ENCODE data around the gene PAPPA. TPM values are rescaled to one million over a fixed set of nuclear protein-coding genes. Genes with fewer than 3 reads are reported as not detected.

The PAPPA gene
- total RNA-seq, 4 donors from 2014 or later = 2.1 to 5.0 (median 3.7) TPM

DNA sequence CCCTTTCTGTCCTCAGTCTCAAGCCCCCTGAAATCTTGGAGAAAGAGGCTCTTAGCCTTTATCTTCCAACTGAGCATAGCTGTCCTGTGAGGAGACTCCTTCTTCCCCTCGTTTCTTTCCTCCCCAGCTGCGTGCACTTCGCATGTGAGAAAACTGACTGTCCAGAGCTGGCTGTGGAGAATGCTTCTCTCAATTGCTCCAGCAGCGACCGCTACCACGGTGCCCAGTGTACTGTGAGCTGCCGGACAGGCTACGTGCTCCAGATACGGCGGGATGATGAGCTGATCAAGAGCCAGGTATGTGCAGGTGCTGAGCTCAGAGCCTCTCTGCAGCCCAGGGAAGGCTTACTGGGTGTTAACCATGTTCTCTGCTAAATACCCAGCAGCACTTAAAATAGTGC lies 190.8 kb downstream of the PAPPA start:
- Histone ChIP-seq H3K4me1 (peaks cover 0 to 5% (median 2%) of the 10 kb centered on the region in 4 donors), H3K36me3 (no peaks in the 10 kb centered on the region), H3K27me3 (no peaks in the 10 kb centered on the region), H3K4me3 (no peak overlapping the region), H3K9me3 (no peaks in the 10 kb centered on the region), H3K27ac (replicated peaks in 1 of 4) (no peak overlapping the region)
- intact Hi-C loops (cut with DNase I) = no loop called here
- TF ChIP-seq EP300 (IDR thresholded peaks at IDR 0.05) (no peak), POLR2AphosphoS5 (IDR thresholded peaks at IDR 0.05) (no peak), POLR2A (IDR thresholded peaks at IDR 0.05; ENCODE audit: low read depth) (no peak)
- TF ChIP-seq, protein P1, sequence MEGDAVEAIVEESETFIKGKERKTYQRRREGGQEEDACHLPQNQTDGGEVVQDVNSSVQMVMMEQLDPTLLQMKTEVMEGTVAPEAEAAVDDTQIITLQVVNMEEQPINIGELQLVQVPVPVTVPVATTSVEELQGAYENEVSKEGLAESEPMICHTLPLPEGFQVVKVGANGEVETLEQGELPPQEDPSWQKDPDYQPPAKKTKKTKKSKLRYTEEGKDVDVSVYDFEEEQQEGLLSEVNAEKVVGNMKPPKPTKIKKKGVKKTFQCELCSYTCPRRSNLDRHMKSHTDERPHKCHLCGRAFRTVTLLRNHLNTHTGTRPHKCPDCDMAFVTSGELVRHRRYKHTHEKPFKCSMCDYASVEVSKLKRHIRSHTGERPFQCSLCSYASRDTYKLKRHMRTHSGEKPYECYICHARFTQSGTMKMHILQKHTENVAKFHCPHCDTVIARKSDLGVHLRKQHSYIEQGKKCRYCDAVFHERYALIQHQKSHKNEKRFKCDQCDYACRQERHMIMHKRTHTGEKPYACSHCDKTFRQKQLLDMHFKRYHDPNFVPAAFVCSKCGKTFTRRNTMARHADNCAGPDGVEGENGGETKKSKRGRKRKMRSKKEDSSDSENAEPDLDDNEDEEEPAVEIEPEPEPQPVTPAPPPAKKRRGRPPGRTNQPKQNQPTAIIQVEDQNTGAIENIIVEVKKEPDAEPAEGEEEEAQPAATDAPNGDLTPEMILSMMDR (IDR thresholded peaks at IDR 0.05) = no peak
- no peak for DNase-seq (ENCODE audit: extremely low spot score)
- 94% methylated on average over 10 of the region's 10 CpGs for WGBS

DNA sequence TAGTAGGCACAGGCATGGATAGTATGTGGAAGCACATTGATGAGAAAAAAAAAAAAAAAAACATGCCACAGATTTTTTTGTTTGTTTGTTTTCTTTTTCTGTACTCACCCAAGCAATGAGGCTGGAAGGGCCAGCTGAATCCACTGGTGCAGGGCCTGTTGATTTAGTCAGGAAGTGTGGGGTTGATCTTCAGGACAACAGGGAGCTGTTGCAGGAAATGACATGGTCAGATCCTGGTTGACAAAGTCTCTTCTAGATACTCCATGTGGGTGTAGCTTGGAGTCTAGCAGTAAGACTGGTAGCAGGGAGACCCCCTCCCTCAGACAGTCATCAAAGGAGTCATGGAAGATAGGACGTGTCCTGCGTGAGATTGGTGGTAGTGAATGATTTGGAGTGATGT lies 191.8 kb downstream of the PAPPA start:
- TF ChIP-seq POLR2A (IDR thresholded peaks at IDR 0.05; ENCODE audit: low read depth) (no peak), POLR2AphosphoS5 (IDR thresholded peaks at IDR 0.05) (no peak), EP300 (IDR thresholded peaks at IDR 0.05) (no peak)
- TF ChIP-seq, protein P1 (IDR thresholded peaks at IDR 0.05) = no peak
- WGBS = 86% methylated on average over 2 of the region's 2 CpGs
- no peak overlapping the region for H3K4me3 ChIP-seq
- no peaks in the 10 kb centered on the region for H3K27me3 ChIP-seq
- H3K4me1 ChIP-seq = peaks cover 0 to 5% (median 2%) of the 10 kb centered on the region in 4 donors
- H3K9me3 ChIP-seq = no peaks in the 10 kb centered on the region
- intact Hi-C loops (cut with DNase I) = no loop called here
- H3K27ac ChIP-seq (replicated peaks in 1 of 4) = no peak overlapping the region
- no peak for DNase-seq (ENCODE audit: extremely low spot score)
- H3K36me3 ChIP-seq = no peaks in the 10 kb centered on the region

DNA sequence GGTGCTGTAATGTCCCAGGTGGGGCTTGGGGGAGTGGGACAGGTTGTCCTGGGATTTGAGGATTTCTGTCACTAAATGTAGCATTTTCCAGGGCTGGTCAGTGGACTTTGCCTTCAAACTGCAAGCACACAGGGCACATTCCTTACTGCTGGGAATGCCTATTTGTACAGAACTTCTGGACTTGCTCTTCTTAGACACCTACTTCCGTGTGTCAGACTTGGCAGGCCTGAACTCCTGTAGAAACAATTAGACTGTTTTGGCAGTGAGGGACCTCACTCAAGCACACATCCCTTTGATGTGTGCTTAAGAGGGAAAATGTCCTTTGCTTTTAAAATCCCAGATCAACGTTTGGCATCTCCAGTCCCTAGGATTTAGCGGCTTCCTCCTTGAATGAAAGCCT lies 192.2 kb downstream of the PAPPA start:
- Histone ChIP-seq H3K4me1 (peaks cover 0 to 5% (median 2%) of the 10 kb centered on the region in 4 donors), H3K4me3 (no peak overlapping the region), H3K9me3 (no peaks in the 10 kb centered on the region), H3K27ac (replicated peaks in 1 of 4) (no peak overlapping the region), H3K27me3 (no peaks in the 10 kb centered on the region), H3K36me3 (no peaks in the 10 kb centered on the region)
- DNase-seq (ENCODE audit: extremely low spot score) = no peak
- intact Hi-C loops (cut with DNase I) = no loop called here
- TF ChIP-seq POLR2AphosphoS5 (IDR thresholded peaks at IDR 0.05) = no peak
- no peak for TF ChIP-seq EP300 (IDR thresholded peaks at IDR 0.05)
- no peak for TF ChIP-seq POLR2A (IDR thresholded peaks at IDR 0.05; ENCODE audit: low read depth)
- TF ChIP-seq, protein P1 (IDR thresholded peaks at IDR 0.05) = no peak
- 51% methylated on average over 3 of the region's 3 CpGs for WGBS

DNA sequence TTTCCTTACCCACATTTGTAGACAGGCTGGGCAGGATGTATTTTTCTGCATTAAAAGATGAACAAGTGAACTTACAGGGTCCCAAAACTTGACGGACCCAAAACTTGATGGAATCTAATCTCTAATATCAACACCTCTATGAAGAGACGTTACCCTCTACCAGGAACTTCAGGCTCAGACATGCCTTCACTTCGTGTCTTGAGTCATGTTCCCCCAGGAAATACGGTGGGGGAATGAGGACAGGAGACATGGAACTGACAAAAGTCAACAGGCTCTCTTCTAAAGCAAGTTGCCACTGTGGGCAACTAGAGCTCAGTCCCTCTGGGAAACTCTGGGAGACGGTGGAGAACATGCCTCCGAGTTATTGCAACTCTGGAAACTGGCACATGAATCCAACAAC lies 196.1 kb downstream of the PAPPA start:
- 92% methylated on average over 6 of the region's 6 CpGs for WGBS

More for the DNA sequence above, 196.1 kb downstream of the PAPPA start:
- H3K4me1 ChIP-seq = peaks cover 0 to 6% (median 3%) of the 10 kb centered on the region in 4 donors
- H3K27me3 ChIP-seq = no peaks in the 10 kb centered on the region
- no peak overlapping the region for H3K4me3 ChIP-seq
- H3K9me3 ChIP-seq = no peaks in the 10 kb centered on the region
- intact Hi-C loops (cut with DNase I) = no loop called here
- no peak overlapping the region for H3K27ac ChIP-seq (replicated peaks in 1 of 4)
- TF ChIP-seq, protein P1 (IDR thresholded peaks at IDR 0.05) = no peak
- TF ChIP-seq EP300 (IDR thresholded peaks at IDR 0.05) (no peak), POLR2A (IDR thresholded peaks at IDR 0.05; ENCODE audit: low read depth) (no peak), POLR2AphosphoS5 (IDR thresholded peaks at IDR 0.05) (no peak)
- DNase-seq (ENCODE audit: extremely low spot score) = no peak
- H3K36me3 ChIP-seq = no peaks in the 10 kb centered on the region

All from esophagus muscularis mucosa (tissue), 4 donors.